Measurements from ENCODE around the gene LHPP.

GRCh38 chr10:124609698-124610097 lies 148.1 kb downstream of the LHPP start:
- no peak for TF ChIP-seq CTCF (IDR thresholded peaks at IDR 0.05)
- TF ChIP-seq POLR2A (IDR thresholded peaks at IDR 0.05) = no peak
